Measurements from ENCODE around the gene DNAH6. TPM values are rescaled to one million over a fixed set of nuclear protein-coding genes. Genes with fewer than 3 reads are reported as not detected.
A peak's percentile ranks its signal among the peaks of the same experiment; 100 is the strongest.

Gene DNAH6
- total and polyA plus RNA-seq, 2 of the 13 experiments (the other 11 are each of a cell fraction or from before 2014, with no cell fraction given), result 0.01 TPM; not detected in 1

DNA sequence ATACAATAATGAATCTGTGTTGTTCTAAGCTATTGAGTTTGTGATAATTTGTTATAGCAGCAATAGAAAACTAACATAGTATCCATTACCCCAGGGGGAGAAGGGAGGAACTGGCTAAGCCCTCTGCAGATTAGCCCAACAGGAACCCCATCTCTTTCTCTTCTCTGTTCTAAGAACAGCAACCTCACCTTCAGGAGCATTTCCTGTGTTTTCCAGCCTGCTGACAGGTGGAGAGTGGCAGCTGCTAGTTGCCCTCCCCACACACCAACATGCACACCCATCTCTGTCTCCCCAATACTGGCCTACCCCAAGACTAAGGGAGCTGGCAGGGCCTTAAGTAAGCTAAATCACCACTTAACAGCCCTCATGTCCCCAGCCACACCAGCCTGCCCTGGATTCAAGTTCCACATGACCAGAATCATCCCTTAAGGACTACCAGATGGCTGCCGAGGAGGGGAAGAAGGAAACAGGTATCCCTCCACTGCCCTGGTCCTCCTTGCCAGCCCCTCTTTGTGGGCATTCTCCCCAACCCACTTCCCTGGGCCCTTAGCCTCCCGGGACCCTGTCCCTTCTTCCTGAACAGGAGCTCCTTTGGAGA lies 311.8 kb downstream of the DNAH6 start (continued):
- TF ChIP-seq ZNF460 (CRISPR knock-in tag; IDR thresholded peaks at IDR 0.05; ENCODE audit: borderline replicate concordance) (no peak), ZSCAN30 (CRISPR knock-in tag; IDR thresholded peaks at IDR 0.05) (no peak), SP5 (CRISPR knock-in tag; IDR thresholded peaks at IDR 0.05; ENCODE audit: borderline replicate concordance, low read depth) (no peak)

DNA sequence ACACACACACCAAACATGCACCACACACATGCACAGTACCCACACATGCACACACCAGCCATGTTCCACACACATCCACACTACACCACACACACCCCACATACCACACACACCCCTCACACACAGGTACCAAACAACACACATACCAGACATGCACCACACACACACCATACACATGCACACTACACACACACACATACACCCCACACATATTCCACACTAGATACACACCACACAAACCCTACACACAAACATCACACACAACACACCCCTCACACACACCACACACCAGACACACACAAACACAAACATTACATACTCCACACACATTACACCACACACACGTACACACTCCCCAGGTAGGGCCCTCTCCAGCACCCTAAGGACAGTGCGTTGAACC lies 313.4 kb downstream of the DNAH6 start:
- no peak overlapping the region for H3K4me3 ChIP-seq (replicated peaks in 1 of 3; ENCODE audit: insufficient read depth in 1 of 3, low read depth in 2 of 3, low read length in 3 of 3)
- DNase-seq (ENCODE audit: low spot score), result no peak
- 47% methylated on average over 2 of the region's 2 CpGs for WGBS (ENCODE audit: low lambda C conversion rate)
- no peaks in the 10 kb centered on the region for H3K4me1 ChIP-seq (ENCODE audit: insufficient read depth, low read length)
- no peak overlapping the region for H3K9ac ChIP-seq (ENCODE audit: insufficient read depth, low read depth, low read length)
- intact Hi-C loops (cut with micrococcal nuclease; ENCODE audit: unreplicated experiment), result no loop called here
- H3K27me3 ChIP-seq (ENCODE audit: control insufficient read depth in 1 of 2, insufficient read depth in 2 of 2, low read length in 2 of 2), result peaks cover 2 to 5% of the 10 kb centered on the region in 2 experiments; a peak in 3 of 5 replicates
- POLR2A ChIA-PET, result no interaction called here
- no TSS peak for BruUV-seq (replicated peaks)
- CTCF ChIA-PET (ENCODE audit: low intra/inter-chr PET ratio, low total read pairs), result no interaction called here
- no peaks in the 10 kb centered on the region for H3K79me2 ChIP-seq (ENCODE audit: insufficient read depth, low read length)
- H2AFZ ChIP-seq (ENCODE audit: low read length), result no peak overlapping the region
- H3K4me2 ChIP-seq (ENCODE audit: low read depth, low read length), result no peak overlapping the region
- no peak overlapping the region for H3K27ac ChIP-seq (ENCODE audit: extremely low read length, insufficient read depth, low read length)
- no peaks in the 10 kb centered on the region for H3K36me3 ChIP-seq (replicated peaks in 1 of 2; ENCODE audit: control insufficient read depth in 1 of 2, insufficient read depth in 2 of 2, low read length in 2 of 2)
- no peaks in the 10 kb centered on the region for H4K20me1 ChIP-seq (ENCODE audit: insufficient read depth, low read length)
- no peak for ATAC-seq
- no peaks in the 10 kb centered on the region for H3K9me3 ChIP-seq (ENCODE audit: low read length)
- in situ Hi-C loops (cut with HindIII; ENCODE audit: extremely low pct_ligation_motif_present, low pct_unique_long_range_greater_than_20kb), result no loop called here
- no peak for FAIRE-seq
- TF ChIP-seq KLF6 (CRISPR knock-in tag; IDR thresholded peaks at IDR 0.05) (no peak), MAFF (IDR thresholded peaks at IDR 0.05; ENCODE audit: low read depth, low read length) (no peak), ETV6 (CRISPR knock-in tag; conservative IDR thresholded peaks at IDR 0.05) (no peak), ATF7 (IDR thresholded peaks at IDR 0.05) (0 out of 2 replicates have a peak, but pooled peaks have one; percentile 33), ATF7 (CRISPR knock-in tag; IDR thresholded peaks at IDR 0.05) (no peak), GZF1 (CRISPR knock-in tag; IDR thresholded peaks at IDR 0.05) (no peak), NONO (IDR thresholded peaks at IDR 0.05) (0 out of 2 replicates have a peak, but pooled peaks have one; percentile 30), NONO (CRISPR knock-in tag; conservative IDR thresholded peaks at IDR 0.05) (no peak), JUN (CRISPR knock-in tag; IDR thresholded peaks at IDR 0.05) (no peak), PLRG1 (conservative IDR thresholded peaks at IDR 0.05) (peak; percentile 1; the same call in 1 of the 2 replicates), ZNF260 (CRISPR knock-in tag; IDR thresholded peaks at IDR 0.05; ENCODE audit: borderline replicate concordance, low read depth) (no peak)
- TF ChIP-seq, protein P1, sequence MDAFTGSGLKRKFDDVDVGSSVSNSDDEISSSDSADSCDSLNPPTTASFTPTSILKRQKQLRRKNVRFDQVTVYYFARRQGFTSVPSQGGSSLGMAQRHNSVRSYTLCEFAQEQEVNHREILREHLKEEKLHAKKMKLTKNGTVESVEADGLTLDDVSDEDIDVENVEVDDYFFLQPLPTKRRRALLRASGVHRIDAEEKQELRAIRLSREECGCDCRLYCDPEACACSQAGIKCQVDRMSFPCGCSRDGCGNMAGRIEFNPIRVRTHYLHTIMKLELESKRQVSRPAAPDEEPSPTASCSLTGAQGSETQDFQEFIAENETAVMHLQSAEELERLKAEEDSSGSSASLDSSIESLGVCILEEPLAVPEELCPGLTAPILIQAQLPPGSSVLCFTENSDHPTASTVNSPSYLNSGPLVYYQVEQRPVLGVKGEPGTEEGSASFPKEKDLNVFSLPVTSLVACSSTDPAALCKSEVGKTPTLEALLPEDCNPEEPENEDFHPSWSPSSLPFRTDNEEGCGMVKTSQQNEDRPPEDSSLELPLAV (CRISPR knock-in tag; conservative IDR thresholded peaks at IDR 0.05; ENCODE audit: low read depth), result no peak
- TF ChIP-seq, protein P2, sequence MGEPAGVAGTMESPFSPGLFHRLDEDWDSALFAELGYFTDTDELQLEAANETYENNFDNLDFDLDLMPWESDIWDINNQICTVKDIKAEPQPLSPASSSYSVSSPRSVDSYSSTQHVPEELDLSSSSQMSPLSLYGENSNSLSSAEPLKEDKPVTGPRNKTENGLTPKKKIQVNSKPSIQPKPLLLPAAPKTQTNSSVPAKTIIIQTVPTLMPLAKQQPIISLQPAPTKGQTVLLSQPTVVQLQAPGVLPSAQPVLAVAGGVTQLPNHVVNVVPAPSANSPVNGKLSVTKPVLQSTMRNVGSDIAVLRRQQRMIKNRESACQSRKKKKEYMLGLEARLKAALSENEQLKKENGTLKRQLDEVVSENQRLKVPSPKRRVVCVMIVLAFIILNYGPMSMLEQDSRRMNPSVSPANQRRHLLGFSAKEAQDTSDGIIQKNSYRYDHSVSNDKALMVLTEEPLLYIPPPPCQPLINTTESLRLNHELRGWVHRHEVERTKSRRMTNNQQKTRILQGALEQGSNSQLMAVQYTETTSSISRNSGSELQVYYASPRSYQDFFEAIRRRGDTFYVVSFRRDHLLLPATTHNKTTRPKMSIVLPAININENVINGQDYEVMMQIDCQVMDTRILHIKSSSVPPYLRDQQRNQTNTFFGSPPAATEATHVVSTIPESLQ (CRISPR knock-in tag; conservative IDR thresholded peaks at IDR 0.05), result no peak
